ENCODE data around the gene ZFYVE19.

ZFYVE19 gene

DNA sequence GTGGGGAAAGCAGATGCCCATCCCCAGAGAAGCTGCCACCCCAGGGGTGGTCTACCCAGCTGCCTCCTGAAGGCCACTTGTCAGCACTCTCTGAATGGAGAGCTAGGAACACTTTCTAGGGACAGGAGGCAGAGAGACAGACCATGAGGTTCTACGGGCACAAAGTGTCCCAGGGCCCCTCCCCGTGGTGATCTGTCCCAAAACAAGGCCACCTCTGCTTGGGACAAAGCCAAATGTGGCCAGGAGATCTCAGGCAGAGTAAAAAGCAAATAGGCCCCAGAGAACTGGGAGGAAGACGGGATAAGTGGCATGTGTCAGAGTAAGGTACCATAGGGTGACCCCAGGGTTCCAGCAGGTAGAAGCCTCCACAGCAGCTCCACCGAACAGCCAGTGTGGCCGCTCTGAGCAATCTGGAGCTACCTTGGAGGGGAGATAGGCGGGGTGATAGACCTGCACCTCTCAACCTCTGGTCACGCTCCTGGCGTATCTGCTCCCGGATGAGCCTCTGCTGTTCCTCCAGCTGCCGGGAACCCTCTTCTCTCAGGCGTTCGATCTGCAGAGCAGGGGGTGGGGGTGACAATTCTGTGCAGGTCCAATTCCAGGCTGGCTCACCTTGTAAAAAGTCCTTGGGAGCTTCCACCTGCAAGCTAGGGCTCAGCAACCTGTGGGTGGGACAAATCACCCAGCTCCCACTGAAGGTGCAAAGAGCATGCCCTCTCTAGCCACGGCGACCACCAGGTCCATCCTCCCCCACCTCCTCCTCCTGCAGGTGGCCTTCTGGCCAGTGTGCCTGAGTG lies 31.0 kb upstream of the ZFYVE19 start:
- DNase-seq: no peak

DNA sequence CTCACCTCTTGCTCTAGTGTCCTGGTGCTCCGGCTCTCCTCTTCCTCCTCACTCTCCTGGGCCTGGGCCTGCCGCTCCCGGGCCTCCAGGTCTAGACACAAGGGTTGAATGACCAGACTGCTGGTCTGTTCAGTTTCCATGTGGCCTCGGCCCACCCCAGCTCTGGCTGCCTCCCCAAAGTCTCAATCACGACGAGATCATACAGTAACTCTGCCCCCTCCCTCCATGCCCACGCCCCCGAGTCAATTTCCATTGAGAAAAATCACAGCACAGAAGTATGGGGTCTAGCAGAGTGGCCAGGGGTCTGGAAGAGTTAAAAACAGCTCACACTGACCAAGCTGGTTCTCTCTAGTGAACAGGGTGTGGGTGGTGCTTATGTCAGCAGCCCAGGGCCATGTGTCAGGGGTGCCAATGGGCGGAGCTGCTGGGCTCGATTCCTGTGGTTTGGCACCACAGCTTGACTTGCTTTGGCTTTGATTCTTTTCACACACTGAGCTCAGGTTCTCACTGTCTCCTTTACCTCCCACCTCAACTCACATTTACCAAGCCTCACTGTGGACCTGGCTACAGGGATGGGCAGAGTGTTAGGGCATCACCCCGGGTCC lies 30.2 kb upstream of the ZFYVE19 start:
- DNase-seq: no peak

DNA sequence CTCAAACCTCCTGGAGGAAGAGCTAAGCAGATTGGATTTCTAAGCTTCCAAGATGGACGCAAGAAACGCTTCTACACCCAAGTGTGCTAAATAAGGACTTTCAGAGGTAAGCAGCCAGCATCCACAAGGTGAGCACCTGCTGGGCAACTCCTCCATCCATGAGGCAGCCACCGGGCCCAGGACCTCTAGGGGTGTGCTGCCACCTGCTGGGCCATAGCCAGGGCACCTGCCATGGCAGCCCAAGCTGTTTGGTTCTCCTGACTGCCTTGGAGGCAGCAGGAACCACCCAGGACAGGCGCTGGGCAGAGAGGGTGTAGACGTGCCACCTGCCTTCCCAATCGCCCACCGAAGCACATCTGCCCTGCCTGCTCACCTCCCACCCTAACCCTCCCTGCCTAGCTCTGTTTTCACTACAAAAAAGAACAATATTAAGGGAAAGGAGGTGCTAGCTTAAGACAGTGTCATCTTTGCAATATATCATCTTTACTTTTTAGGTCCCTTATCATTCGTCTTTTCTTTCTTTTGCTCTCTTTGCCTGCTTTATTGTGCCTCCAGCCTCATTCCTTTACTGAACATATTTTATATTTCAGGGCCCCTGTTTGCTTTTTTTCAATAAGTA lies 24.2 kb upstream of the ZFYVE19 start:
- DNase-seq: peak; percentile 9 to 12

DNA sequence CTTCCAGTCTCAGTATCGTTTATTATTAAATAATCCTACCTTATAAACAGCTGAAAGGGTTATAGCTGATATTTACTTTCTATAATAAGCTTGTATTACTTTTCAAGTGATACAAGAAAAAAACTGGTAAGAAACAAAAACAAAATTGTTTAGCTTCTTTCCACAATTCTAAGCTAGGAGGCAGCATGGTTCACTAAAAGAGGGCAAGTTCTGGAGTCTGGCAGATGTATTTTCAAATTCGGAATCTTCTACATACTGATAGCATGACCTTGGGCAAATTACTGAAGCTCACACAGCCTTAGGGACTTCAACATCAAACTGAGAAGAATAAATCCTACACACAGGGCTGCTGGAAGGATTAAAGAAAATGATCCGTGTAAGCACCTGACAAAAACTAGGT lies 21.7 kb upstream of the ZFYVE19 start:
- no peak for DNase-seq

DNA sequence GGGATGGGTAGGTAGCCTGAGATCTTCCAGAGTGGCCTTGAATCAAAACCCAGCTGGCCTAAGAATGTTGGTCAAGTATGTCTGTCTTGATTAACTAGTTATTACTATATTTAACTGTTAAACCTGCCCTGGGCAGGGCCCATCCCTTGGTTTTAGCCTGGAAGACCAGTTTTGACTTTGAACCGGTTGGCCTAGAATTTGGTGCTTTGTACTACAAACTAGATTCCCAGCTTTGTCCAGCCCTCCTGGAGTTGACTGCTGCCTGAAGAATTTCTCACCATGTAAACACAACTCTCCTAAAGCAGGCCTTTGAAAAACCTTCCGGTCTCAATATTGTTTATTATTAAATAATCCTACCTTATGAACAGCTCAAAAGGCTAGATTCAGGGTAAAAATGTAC lies 21.1 kb upstream of the ZFYVE19 start:
- no peak for DNase-seq

DNA sequence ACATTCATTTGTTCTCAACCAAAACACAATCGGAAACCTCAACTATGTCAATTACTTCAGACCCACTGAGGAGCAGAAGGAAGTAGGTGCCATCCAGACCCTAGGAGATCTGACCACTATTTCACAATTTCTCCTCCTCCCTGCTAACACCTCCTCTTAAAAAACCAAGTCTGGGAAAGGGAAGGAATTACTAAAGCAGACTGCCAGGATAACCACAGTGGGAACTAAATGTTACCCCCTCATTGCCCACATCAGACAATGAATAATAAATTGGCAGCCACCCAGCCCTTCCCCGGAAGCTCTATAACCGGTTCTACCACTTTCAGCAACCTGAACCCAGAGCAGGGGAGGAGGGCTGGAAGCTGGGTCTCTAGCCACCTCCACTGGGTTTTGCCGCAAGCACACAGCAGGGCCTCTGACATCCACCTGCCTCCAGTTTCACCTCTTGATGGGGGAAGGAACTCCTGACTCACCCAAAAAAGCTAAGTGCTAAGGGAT lies 19.5 kb upstream of the ZFYVE19 start:
- peak; percentile 58 to 68 for DNase-seq

DNA sequence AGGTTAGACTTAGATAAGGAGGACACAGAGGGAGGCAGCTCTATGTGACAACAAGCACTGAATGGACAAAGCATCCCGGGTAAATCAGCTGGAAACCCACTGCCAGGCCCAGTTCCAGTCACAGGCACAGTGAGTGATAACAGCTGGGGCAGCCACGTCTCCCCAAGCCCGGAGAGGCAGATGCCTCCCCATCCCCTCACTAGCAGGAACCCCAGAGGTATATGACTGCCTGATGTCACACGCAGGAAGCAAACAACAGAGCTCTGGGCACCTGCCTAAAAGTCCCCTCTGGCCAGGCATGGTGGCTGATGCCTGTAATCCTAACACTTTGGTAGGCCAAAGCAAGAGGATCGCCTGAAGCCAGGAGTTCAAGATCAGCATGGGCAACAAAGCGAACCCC lies 18.9 kb upstream of the ZFYVE19 start:
- no peak for DNase-seq

DNA sequence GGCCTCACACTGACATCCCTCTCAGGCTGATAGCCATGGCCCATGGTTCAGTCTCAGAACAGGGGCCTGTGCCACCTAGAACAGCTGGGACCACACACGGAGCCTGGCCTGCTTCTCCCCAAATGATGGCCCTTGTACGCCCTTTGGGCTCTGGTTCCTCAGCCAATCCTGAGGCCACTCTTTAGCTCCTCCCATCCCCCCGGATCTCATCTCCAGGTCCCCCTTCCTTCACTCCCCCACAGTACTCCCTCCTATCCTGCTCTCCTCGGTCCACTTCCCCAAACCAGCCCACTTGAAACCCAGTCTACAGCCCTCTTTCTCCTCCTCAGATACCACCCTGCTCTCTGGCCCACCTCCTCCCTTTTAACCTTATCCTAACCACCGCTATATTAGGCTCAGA lies 17.8 kb upstream of the ZFYVE19 start:
- DNase-seq: no peak

DNA sequence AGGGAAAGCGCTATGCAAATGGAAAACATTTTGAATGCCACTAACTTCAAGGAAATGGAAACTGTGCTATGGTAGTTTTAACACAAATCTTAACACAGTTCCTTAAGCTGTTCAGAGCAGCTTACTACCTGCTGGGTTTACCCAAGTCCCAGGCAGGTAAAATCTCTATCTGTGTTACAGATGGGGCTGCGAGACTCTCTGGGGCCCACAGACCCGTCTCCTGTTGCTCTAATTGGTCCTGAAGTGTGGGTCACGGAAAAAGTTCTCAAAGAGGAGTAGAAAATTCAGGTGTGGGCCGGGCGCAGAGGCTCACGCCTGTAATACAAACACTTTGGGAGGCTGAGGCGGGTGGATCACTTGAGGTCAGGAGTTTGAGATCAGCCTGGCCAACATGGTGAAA lies 16.9 kb upstream of the ZFYVE19 start:
- DNase-seq: no peak

DNA sequence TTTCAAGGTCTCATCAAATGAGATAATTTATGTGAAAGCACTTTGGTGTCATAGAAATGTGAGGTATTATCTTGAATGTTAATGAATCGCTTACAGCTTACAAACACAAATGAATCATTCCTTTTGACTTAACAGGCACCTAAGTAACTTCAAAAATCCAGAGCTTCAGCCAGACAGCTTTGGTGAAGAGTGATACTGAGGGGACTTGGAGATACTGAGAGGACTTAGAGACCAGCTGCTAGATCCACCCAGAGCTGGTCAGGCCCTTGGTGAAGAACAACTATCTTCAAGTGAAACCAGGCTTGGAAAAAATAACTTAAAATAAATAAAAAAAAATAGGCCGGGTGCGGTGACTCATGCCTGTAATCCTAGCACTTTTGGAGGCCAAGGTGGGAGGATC lies 16.2 kb upstream of the ZFYVE19 start:
- no peak for DNase-seq

DNA sequence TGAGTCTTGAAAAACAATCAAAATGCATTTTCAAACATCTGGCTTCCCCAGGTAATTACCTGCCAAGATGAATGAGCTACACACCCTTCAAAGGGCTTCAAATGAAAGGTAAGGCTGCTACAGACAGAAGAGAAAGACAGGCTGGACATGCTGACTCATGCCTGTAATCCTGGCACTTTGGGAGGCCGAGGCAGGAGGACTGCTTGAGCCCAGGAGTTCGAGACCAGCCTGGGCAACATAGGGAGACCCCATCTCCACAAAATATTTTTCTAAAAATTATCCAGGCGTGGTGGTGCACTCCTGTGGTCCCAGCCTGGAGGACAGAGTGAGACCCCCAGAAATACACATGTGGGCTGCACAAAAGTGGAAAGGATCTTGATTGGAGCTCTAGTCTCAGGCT lies 14.5 kb upstream of the ZFYVE19 start:
- no peak for DNase-seq

DNA sequence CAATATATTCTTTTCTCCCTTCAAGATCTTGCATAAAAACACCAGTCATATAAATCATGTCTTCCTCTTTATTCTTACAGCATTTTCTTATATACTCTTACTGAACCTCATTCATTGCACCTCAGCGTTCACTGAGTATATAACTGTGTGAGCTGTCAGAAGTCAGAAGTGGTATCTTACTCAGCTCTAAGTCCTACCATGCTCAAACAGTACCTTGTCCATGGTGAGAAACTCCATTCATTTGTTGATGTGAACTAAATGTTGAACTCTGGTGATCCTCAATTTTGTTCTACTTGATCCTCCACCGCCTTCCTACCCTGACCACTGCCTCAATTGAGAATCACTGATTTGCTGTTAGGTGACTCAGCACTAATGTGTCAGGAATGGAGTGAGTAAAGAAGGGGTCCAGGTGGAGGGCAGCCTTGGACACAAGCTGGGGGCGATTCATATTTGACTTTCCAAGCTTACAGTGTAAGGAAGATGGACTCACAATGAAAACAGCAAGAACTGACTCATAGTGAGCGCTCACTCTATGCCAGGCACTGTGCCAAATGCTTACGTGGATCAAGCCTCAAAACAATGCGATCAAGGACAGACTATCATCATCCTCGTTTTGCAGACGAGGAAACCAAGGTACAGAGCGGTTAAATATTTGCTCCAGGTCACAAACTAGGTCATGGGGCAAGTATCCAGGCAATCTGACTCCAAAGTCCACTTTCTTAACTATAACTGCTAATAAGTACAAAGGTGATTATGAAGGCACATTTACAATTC lies 13.5 kb upstream of the ZFYVE19 start:
- DNase-seq: no peak

DNA sequence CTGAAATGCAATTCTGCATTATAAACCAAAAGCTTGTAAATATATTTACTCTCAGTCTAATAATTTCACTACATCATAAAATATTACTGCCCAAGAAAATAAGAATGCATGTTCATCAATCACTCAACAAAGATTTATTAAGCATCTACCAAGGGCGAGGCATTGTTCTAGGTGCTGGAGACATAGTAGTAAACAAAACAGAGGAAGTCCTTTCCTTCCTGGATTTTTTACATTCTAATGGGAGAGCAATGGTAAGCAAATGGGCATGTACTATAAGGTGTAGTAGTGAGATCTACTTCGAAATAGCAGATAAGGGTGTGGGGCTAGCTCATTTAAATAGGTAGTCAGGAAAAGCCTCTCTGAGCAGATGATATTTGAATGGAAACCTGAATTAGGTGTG lies 10.8 kb upstream of the ZFYVE19 start:
- DNase-seq: no peak

DNA sequence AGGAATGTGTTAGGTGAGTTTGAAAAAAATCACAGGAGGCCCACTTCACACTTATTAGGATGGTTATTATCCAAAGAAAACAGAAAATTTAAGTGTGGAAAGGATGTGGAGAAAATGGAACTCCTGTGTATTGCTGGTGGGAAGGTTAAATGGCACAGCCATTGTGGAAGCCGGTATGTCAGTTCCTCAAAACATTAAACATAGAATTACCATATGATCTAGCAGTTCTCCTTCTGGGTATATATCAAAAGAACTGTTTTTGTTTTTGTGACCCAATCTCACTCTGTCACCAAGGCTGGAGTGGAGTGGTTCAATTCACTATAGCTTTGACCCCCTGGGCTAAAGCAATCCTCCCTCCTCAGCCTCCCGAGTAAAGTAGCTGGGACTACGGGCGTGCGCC lies 10.4 kb upstream of the ZFYVE19 start:
- no peak for DNase-seq

DNA sequence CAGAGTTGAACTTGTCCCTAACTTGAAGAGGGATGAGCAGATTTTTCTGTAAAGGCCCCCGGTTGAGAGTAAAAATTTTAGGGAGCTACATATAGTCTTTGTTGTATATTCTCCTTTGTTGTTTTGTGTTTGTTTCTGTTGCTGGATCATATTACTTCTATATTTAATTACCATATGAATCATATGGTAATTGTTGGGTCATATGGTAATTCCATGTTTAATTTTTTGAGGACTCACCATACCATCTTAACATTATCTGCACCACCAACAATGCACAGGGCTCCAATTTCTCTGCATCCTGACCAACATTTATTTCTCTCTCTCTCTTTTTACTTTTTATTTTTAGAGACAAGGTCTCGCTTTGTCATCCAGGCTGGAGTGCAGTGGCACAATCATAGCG lies 7.4 kb upstream of the ZFYVE19 start:
- no peak for DNase-seq

DNA sequence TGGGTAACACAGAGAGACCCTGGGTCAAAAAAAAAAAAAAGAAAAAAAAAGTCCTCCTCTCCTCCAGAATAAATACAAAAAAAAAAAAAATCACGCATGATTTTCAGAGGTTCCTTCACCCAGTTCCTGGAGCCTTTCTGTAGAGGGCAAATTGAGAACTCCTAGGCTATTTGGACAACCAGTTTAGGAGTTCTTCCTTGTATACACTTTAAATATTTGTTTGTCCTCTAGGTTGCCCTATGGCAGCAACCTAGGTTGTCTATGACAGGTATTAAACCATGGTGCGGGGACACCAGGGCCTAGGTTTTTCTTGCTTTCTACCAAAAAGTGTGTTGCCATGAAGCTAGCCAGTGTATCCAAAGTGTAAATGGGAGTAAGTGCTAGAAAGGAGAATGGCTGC lies 3.8 kb upstream of the ZFYVE19 start:
- no peak for DNase-seq

DNA sequence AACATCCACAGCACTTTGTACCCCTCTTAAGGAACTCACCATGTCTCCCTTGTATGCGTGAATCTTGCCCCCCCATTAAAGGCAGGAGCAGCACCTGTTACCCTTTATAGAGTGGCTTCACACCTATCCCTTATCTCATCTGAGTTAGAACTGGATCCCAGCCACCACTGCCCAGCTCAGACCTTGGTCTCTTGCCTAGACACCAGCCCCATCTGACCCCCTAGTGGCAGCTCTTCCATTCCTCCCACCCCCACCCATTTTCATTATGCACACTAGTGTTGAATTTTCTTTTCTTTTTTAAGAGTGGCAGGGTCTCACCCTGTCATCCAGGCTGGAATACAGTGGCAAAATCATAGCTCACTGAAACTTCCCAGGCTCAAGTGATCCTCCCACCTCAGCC lies 3.2 kb upstream of the ZFYVE19 start:
- DNase-seq: no peak

DNA sequence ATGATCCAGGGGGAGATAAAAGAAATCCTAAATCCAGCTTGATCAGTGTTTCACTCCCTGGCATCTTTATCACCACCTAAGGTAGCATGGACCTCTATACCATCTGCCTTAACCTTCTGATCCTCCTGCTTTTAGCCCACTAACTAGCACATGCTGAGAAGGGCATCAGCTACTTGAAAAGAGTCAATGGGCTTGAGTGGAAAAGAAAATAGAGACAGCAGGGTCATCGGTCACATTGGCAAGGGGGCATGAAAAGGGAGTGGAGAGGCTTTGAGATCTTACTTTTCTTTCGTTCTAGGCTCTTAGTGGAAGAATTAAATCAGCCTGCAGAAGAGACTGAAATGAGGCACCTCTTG lies 239 bp upstream of the ZFYVE19 start:
- no peak for DNase-seq

DNA sequence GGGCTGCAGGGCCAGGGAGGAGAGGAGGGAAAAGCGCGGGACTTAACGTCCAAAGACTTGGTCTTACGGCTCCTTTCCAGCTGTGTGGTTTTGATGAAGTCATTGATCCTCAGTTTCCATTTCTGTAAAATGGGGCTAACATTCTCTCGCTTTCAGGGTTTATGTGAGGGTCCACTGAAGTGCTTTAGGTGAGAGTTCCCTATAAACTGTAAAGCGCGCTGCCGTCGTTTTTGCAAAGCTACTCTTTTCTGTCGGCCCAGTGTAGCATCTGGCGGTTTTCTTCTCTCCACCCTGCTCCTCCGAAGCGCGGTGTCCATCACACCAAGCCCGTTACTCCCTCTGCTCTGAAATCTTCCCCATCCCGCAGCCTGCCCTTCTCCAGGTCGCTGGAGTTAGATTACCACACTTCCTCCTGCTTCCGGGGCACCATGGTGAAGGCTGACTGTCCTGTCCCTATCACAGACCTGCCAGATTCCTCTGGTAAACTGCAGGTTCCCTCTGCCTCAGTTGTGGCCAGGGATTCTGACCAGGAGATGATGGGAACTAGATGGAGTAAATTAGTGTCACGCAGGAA lies 1.1 kb downstream of the ZFYVE19 start:
- no peak for DNase-seq

DNA sequence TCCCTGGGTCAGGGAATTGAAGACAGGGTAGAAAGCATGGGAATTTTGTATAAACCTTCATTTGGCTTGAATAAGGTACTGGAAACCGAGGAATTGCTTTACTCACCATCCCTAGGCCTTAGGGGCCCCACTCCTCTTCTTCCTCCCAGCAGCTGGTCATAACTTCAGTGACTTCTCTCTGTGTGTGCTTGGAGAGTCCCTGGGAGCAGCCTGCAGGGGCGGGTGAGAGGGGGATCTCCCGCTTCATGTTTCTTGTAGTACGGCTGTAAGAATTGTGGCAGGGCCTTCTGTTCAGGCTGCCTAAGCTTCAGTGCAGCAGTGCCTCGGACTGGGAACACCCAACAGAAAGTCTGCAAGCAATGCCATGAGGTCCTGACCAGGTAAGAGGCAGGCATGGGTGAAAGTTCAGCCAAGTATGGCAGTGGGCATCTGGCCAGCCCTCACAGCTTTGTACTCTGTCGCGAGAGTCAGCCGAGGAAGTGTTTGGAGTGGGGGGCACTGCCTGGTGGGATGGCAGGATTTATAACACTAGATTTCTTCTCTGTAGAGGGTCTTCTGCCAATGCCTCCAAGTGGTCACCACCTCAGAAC lies 2.1 kb downstream of the ZFYVE19 start:
- DNase-seq: no peak

DNA sequence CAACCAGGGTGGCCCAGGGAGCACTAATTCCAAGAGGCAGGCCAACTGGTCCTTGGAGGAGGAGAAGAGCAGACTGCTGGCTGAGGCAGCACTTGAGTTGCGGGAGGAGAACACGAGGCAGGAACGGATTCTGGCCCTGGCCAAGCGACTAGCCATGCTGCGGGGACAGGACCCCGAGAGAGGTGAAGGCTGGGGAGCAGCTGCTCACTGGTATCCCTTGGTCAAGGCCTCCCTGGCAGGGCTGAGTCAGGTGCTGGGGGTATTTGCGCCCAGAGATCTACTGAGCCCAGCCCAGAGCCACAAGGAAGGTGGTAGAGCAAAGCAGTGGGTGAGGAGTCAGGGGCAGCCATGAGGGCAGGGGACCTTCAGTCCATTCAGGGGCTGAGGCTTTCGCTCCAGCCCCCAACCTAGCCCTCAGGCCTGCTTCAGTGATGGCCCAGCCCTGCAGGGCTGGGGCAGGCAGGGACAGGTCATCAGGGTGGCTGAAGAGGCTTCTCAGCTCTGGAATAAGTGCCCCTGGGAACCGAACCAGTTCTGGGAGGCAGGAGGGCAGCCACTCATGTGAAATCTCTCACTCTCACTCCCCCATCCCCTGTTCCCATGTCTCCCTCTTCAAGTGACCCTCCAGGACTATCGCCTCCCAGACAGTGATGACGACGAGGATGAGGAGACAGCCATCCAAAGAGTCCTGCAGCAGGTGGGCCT lies 6.0 kb downstream of the ZFYVE19 start:
- DNase-seq: no peak

DNA sequence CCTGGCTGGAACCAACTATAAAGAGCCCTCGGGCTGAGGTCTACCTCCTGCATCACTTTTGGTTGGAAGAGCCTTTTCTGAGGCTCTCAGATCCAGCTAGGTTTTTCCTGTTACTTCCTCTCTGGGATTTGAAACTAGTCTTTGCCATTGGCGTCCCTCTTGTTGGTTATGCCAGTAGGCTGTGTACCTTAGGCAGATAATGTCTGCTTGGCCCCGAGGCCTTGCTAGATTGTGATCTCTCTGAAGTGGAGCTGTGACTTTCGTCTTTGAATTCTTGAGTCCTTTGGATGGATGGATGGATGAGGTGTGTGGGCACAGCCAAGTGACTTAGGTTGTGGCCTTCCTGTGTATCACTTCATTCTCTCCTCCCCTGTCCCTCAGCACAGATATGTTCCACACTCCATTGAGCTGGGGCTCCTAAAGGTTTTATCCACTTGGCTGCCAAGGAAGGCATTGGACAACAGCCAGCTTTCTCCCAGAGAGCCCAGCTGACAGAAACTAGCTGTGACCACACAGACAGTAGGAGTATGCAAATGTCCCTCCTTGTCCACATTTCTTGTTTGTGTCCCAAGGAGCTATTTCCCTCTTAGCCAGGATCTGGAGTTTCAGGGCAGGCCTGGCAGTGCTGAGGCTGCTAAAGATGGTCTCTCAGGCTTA lies 8.3 kb downstream of the ZFYVE19 start:
- DNase-seq: no peak

All from Kasumi-1 (cell line).